ENCODE measurements around the gene KDSR.

DNA sequence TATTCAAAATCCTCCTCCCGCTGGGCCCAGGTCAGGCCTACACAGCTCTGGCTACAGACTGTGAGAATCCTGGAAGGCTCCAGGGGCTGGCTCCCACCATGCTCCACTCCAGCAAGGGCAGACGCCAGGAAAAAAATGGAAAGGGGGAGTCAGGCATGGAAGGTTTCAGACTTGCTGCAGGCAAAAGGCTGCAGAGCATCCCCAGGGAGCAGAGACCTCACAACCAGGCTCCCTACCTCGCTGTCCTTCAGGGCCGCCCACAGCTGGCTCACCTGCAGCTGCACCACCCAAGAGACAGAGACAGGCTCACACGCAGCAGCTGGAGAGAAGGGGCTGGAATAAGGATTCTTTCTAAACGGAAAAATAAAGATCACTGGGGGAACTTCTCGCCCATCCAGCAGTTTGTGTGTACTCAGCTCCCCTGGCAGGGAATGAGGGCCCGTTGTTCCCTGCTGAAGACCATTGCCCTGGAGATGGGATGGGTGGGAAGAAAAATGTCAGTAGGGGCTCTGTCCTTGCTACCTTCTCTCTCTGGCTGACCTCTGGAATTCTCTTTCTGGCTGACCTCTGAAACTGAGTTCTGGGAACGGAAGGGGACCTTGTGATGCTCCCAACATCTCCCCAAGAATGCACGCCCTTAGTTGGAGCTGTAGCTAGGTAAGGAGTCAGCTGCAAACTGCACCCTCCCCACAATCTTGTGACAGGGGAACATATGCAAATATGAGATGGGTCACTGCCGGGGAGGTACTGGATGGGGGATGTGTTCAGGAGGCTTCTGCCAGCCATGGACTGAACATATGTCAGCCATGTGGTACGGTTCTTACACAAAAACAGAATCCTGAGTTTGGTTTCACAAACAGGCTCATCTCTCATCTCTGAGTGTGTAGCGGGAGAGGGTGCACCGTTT lies 81.9 kb downstream of the KDSR start:
- no peak for TF ChIP-seq EZH2 (IDR thresholded peaks at IDR 0.05; ENCODE audit: borderline replicate concordance, low read depth, low read length, poor library complexity, severe bottlenecking)
- TF ChIP-seq, protein P1, sequence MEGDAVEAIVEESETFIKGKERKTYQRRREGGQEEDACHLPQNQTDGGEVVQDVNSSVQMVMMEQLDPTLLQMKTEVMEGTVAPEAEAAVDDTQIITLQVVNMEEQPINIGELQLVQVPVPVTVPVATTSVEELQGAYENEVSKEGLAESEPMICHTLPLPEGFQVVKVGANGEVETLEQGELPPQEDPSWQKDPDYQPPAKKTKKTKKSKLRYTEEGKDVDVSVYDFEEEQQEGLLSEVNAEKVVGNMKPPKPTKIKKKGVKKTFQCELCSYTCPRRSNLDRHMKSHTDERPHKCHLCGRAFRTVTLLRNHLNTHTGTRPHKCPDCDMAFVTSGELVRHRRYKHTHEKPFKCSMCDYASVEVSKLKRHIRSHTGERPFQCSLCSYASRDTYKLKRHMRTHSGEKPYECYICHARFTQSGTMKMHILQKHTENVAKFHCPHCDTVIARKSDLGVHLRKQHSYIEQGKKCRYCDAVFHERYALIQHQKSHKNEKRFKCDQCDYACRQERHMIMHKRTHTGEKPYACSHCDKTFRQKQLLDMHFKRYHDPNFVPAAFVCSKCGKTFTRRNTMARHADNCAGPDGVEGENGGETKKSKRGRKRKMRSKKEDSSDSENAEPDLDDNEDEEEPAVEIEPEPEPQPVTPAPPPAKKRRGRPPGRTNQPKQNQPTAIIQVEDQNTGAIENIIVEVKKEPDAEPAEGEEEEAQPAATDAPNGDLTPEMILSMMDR (conservative IDR thresholded peaks at IDR 0.05; ENCODE audit: low read depth, low read length), result no peak
